ENCODE results near the gene PCSK5. TPM values are rescaled to one million over a fixed set of nuclear protein-coding genes. Genes with fewer than 3 reads are reported as not detected.

Gene PCSK5
- total RNA-seq, 1 experiment from 2014 or later, result 6.9 TPM

GRCh38 chr9:76116913-76117312, 226.4 kb downstream of the PCSK5 start:
- H3K9ac ChIP-seq (ENCODE audit: low read length), result no peak overlapping the region
- H3K9me3 ChIP-seq (ENCODE audit: control insufficient read depth in 1 of 2, insufficient read depth in 1 of 2, low read depth in 1 of 2, low read length in 2 of 2), result no peaks in the 10 kb centered on the region
- no peaks in the 10 kb centered on the region for H4K20me1 ChIP-seq (ENCODE audit: insufficient read depth)
- CTCF ChIA-PET, result no interaction called here
- no peak for TF ChIP-seq MAX (IDR thresholded peaks at IDR 0.05)
- no peak for TF ChIP-seq CBX3 (IDR thresholded peaks at IDR 0.05; ENCODE audit: low read depth)
- no peak for TF ChIP-seq SRF (IDR thresholded peaks at IDR 0.05; ENCODE audit: low read depth)
- no peak for TF ChIP-seq ATF3 (IDR thresholded peaks at IDR 0.05)
- no peak for TF ChIP-seq YY1 (IDR thresholded peaks at IDR 0.05; ENCODE audit: extremely low read depth, insufficient replicate concordance, low read depth, low read length)
- TF ChIP-seq CEBPB (IDR thresholded peaks at IDR 0.05; ENCODE audit: low read depth), result no peak
- no peak for TF ChIP-seq EZH2 (IDR thresholded peaks at IDR 0.05)
- no peak for TF ChIP-seq EGR1 (IDR thresholded peaks at IDR 0.05; ENCODE audit: low read depth)
- TF ChIP-seq TCF7L2 (IDR thresholded peaks at IDR 0.05; ENCODE audit: borderline replicate concordance, extremely low read depth, insufficient read depth, insufficient read length), result no peak
- TF ChIP-seq SP1 (IDR thresholded peaks at IDR 0.05; ENCODE audit: low read depth), result no peak
- TF ChIP-seq JUND (IDR thresholded peaks at IDR 0.05), result no peak
- no peak for TF ChIP-seq FOSL1 (IDR thresholded peaks at IDR 0.05; ENCODE audit: low read depth)
- no peak for TF ChIP-seq ZFX (IDR thresholded peaks at IDR 0.05)
- TF ChIP-seq ZBTB33 (IDR thresholded peaks at IDR 0.05; ENCODE audit: extremely low read depth, insufficient replicate concordance, low read length), result no peak
- no peak for TF ChIP-seq ELF1 (IDR thresholded peaks at IDR 0.05; ENCODE audit: borderline replicate concordance, low read depth)
- TF ChIP-seq EZH2phosphoT487 (IDR thresholded peaks at IDR 0.05; ENCODE audit: borderline replicate concordance), result no peak
- TF ChIP-seq RAD21 (IDR thresholded peaks at IDR 0.05; ENCODE audit: low read depth), result no peak
- no peak for TF ChIP-seq POLR2AphosphoS5 (IDR thresholded peaks at IDR 0.05; ENCODE audit: low read depth, low read length)
- TF ChIP-seq SIN3A (IDR thresholded peaks at IDR 0.05; ENCODE audit: low read depth), result no peak
- no peak for TF ChIP-seq REST (IDR thresholded peaks at IDR 0.05; ENCODE audit: low read depth)
- POLR2A ChIA-PET, result no interaction called here
- no peaks in the 10 kb centered on the region for H3K27me3 ChIP-seq (ENCODE audit: insufficient read depth, low read length)
- no peaks in the 10 kb centered on the region for H3K36me3 ChIP-seq (ENCODE audit: control insufficient read depth in 1 of 2, insufficient read depth in 2 of 2, low read length in 2 of 2)
- RAD21 ChIA-PET (ENCODE audit: low non-redundant PET in 1 of 2, low total read pairs in 2 of 2, uncharacterized antibody in 2 of 2, unreplicated experiment in 2 of 2), result no interaction called here
- intact Hi-C loops (cut with micrococcal nuclease), result no loop called here
- no peak for ATAC-seq
- H3K4me2 ChIP-seq (ENCODE audit: low read length), result no peak overlapping the region
- DNase-seq (ENCODE audit: low read depth, low spot score), result no peak
- H3K4me3 ChIP-seq (replicated peaks in 1 of 2; ENCODE audit: low read depth in 1 of 2, low read length in 2 of 2), result no peak overlapping the region
- no TSS peak for BruUV-seq (replicated peaks)
- H3K4me1 ChIP-seq (ENCODE audit: control insufficient read depth in 1 of 2, insufficient read depth in 2 of 2, low read length in 2 of 2), result peaks cover 0 to 8% of the 10 kb centered on the region in 2 experiments; a peak in 2 of 4 replicates
- H2AFZ ChIP-seq (ENCODE audit: low read depth, low read length, poor library complexity, severe bottlenecking), result no peak overlapping the region
- H3K79me2 ChIP-seq (ENCODE audit: insufficient read depth, low read length), result no peaks in the 10 kb centered on the region
- no peaks in the 10 kb centered on the region for H3K9me2 ChIP-seq (ENCODE audit: insufficient read depth)
- no peak overlapping the region for H3K27ac ChIP-seq (ENCODE audit: low read depth, low read length)
